Left kidney (tissue), 2 donors: ENCODE measurements around the gene STK11IP. TPM values are rescaled to one million over a fixed set of nuclear protein-coding genes. Genes with fewer than 3 reads are reported as not detected.

Experiments used
- DNase-seq: peaks from one replicate; pipeline ENCODE4 v3.0.0-alpha.2; 2013
- polyA plus RNA-seq: library from polyadenylated mRNA; unstranded; fragments of 120-200 nt; gene quantifications from one replicate; pipeline ENCODE4 v1.2.1, GENCODE V29; 2013; ENCODE audit not compliant: insufficient read length

STK11IP gene
- polyA plus RNA-seq, 1 donor = 31.2 TPM

GRCh38 chr2:219616550-219616949 is 18.9 kb downstream of the STK11IP start:
- DNase-seq = no peak

- DNase-seq = no peak
Observed at GRCh38 chr2:219618733-219619122, 21.1 kb downstream of the STK11IP start.

- DNase-seq = no peak
Observed at GRCh38 chr2:219619235-219619634, 21.6 kb downstream of the STK11IP start.

GRCh38 chr2:219620546-219620945 is 22.9 kb downstream of the STK11IP start:
- no peak for DNase-seq

DNA sequence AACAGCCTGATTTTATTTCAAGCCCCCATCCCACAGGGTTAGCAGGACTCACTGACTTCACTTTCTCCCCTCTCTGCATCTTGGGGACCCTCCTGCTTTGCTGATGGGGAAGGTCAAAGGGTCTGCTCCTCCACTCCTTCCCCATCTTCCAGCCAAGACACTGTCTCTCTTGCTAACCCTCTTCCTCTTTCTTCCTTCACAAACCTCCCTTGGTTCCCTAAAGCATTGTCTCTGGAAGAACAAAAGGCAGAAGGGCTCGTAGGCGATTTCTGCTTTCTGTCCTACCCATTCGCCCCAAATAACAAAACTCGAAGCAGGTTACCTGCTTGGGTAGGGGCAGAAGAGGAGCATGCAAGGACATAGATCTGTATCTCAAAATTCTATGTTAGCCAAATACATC is 24.3 kb downstream of the STK11IP start:
- no peak for DNase-seq

- DNase-seq = no peak
Observed at GRCh38 chr2:219622472-219622871, 24.8 kb downstream of the STK11IP start.

DNA sequence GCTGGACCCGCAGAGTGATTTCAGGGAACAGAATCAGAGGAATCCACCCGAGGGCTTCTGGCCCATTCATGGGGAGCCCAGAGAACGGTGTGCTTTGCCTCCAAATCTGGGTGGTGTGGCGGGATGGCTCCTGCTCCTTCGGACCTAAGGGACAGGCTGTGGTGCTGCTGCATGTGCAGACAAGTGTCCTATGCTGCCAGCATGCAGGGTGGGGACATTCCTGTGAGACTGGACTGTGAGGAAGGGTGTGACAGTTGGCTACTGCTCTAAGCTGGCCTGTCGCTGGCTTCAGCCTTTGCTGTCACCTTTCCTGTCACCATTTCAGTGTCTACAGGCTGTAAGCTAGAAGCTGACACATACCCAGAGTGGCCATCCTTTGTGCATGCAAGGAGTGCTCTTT is 26.9 kb downstream of the STK11IP start:
- no peak for DNase-seq

DNA sequence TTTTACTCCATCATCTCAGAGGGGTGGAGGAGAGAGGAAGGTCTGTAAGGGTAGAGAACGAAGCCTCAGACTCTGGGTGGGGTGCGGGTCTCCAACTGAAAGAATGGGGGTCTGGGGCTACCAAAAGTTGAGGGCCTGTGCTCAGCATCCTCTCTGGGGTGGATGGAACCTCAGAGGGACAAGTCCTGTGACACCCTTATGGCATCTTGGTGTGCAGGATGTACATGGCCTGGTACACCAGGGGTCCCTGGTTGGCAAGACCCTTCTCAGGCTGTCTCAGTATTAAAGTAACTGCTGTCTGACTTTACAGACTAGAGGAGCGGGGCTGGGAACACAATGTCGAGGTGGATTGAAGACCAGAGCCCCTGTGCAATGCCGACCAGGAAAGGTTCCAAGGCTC is 27.5 kb downstream of the STK11IP start:
- DNase-seq = no peak

DNA sequence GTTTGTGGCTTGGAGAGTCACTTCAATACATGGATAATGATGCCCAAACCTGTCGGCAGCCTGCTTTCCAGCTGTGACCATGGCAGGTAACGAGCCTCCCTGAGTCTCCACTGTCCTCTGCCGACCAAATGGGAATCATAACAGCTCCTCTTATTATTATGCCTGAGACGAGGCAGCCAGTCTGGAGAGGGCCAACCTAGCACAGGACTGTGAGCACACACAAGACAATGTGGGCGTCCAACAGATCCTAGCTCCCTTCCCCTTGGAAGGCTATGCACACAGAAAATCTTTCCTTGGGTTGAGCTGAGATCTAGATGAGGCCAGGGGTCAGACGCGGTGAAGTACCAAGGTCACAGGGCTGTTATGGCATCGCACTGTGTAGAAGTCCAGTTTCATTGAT is 28.9 kb downstream of the STK11IP start:
- no peak for DNase-seq

DNA sequence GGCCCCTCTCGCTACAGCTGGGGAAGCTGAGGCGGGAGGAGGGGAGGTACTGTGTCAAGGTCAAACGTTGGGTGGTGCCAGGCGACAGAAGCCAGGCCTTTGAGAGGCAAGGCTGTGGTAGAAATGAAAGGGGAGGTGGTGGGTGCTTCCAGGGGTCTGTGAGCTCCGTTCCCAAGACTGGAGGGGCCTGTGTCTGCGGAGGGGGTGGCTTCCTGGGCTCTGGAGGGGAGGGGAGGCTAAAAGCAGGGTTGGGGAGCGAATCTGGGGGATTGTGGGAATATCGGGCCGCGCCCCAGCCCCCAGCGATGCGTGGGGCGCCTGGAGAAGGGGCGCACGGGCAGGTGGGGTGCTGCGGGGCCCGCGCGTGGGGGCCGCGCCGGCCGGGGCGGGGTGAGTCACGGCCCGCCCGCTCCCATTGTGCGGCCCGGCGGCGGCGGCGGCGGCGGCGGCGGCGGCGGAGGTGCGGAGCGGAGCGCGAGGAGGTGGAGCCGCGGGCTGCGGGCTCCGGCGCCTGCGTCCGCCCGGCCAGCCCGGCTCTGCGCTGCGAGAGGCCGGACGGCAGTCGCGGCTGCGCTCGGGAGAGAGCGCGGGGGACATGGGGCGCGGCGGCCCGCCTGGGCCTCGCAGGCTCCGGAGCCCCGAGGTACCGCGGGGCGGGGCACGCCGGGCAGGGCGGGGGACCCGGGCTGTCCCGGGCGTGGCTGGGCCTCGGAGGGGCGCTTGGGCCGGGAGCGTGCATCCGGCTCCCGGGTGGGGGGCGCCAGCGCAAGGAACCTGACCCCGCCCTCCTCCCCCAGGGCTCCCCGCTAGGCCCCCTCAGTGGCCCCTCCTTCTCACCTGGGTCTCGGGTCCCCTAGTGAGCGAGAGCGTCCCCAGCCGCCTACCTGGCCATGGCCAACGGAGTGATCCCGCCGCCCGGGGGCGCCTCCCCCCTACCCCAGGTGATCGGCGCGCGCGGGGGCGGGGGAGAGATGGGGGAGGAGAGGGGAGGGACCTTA is 29.7 kb downstream of the STK11IP start, which contains the start of gene SLC4A3:
Gene SLC4A3 (plus strand): TSS at position 528 of the 998 bp plus-strand sequence. CDS start 363 bp downstream, at position 891.
- no peak for DNase-seq

DNA sequence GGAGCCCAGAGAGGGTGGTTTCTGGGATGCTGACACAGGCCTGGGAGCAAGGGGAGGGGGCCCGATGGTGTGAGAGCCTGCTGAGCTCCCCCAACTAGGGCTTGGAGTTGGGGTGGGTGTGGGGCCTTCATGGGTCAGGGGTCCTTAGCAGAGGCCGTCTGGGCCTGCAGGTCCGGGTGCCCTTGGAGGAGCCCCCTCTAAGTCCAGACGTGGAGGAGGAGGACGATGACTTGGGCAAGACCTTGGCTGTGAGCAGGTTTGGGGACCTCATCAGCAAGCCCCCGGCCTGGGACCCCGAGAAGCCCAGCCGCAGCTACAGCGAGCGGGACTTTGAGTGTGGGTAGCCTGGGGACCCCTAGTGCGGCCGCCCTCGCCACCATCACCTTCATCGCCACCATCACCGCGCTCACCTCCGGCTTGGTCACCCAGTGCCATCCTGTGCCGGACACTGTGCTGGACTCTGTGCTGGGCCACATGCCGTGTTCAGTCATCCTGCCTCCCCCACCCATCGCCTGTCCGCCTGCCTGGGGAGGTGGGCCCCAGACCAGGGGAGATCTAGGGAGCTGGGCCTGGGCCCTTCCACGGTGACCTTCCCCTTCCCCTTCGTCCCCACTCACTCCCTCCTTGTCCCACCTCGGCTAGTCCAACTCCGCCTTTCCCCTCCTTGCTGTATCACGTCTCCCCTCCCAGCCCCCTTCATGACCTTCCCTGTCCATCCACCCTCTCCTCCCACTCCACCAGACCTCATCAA is 30.8 kb downstream of the STK11IP start:
- no peak for DNase-seq

- no peak for DNase-seq
Observed at GRCh38 chr2:219628986-219629901, 31.6 kb downstream of the STK11IP start.

GRCh38 chr2:219629976-219630695 is 32.5 kb downstream of the STK11IP start:
- no peak for DNase-seq

GRCh38 chr2:219630770-219631405 is 33.2 kb downstream of the STK11IP start:
- no peak for DNase-seq

DNA sequence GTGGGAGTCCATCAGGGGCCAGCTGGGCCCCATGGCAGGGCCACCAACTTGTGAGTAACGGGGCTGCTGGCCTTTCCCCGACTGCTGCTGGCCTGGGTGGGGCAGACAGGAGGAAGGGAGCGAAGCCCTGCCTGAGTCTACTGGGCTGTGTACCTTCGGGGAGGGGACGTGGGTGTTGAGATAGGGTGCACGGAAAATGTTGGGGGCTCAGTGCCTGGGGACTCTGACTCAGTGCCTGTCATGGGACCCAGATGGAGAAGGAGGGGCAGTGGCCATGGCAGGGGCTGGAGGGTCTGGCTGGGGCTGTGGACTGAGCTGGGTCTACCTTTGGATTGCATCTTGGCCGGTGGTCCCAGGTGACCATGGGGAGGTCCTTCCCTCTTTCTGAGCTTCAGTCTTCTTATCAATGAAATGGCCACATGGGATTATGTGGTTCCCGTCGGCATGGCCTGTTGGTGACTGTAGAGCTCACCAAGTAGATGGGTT is 33.8 kb downstream of the STK11IP start:
- no peak for DNase-seq

DNA sequence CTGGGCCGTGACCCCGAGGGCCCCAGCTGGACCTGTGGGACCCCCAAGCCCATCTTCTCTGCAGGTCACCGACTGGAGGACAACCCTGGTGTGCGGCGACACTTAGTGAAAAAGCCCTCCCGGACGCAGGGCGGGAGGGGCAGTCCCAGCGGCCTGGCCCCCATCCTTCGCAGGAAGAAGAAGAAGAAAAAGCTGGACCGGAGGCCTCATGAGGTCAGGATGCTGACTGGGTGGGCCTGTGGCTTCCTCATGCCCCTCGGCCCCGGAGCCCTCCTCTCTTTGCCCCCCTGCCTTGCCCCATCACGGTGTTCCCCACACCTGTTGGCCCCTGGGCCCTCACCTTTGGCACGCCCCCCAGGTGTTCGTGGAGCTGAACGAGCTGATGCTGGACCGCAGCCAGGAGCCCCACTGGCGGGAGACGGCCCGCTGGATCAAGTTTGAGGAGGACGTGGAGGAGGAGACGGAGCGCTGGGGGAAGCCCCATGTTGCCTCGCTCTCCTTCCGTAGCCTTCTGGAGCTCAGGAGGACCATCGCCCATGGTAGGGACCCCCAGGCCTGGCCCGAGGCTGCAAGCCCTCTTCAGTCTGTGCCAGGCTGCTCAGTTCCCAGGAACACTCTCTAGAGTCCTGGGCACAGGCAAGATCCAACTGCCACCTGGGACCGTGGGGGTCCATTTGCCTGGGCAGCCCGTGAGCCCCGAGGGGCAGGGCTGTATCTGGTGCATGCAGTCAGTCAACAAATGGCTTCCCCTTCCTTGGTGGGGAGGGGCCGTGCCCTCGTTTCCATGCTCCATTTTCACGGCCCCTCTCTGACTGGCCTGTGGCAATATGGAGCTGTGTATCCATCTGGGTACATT is 34.5 kb downstream of the STK11IP start:
- no peak for DNase-seq

GRCh38 chr2:219632760-219633105 is 35.1 kb downstream of the STK11IP start:
- no peak for DNase-seq

GRCh38 chr2:219633276-219634065 is 35.8 kb downstream of the STK11IP start:
- DNase-seq = no peak
